Liver (tissue), 9 donors: Measurements from ENCODE around the gene CDH22. TPM values are rescaled to one million over a fixed set of nuclear protein-coding genes. Genes with fewer than 3 reads are reported as not detected.

Experiments used
- DNase-seq: peaks from one replicate; pipeline ENCODE4 v3.0.0-alpha.2; 2017; ENCODE audit warnings: low spot score
- H3K27ac ChIP-seq, 2 donors: one replicate each; pipeline ENCODE4 v1.7.0; 2013; ENCODE audit warnings: inconsistent platforms in 2 of 2, low read length in 2 of 2, control low read depth in 1 of 2, low read depth in 1 of 2, mild to moderate bottlenecking in 1 of 2
- H3K27me3 ChIP-seq, 4 donors: one replicate each; pipeline versions ENCODE4 v1.6.1 to v1.7.0; 2013; ENCODE audit warnings: low read length in 3 of 4, inconsistent platforms in 1 of 4, mild to moderate bottlenecking in 1 of 4, moderate library complexity in 1 of 4; ENCODE audit not compliant: control insufficient read depth in 4 of 4, insufficient read depth in 4 of 4
- H3K36me3 ChIP-seq, 4 donors: one replicate each; pipeline versions ENCODE4 v1.6.1 to v1.7.0; 2013; ENCODE audit warnings: low read length in 3 of 4, mild to moderate bottlenecking in 3 of 4, low read depth in 1 of 4, moderate library complexity in 1 of 4; ENCODE audit not compliant: control insufficient read depth in 4 of 4, insufficient read depth in 3 of 4
- H3K4me1 ChIP-seq, 4 donors: one replicate each; pipeline versions ENCODE4 v1.6.1 to v1.7.0; 2013; ENCODE audit warnings: low read length in 3 of 4, mild to moderate bottlenecking in 3 of 4, moderate library complexity in 1 of 4; ENCODE audit not compliant: control insufficient read depth in 4 of 4, insufficient read depth in 4 of 4
- H3K4me3 ChIP-seq, 3 donors: one replicate each; pipeline versions ENCODE4 v1.6.1 to v1.7.0; 2013; ENCODE audit warnings: low read length in 3 of 3, control low read depth in 1 of 3, low read depth in 1 of 3, mild to moderate bottlenecking in 1 of 3
- H3K9ac ChIP-seq, 2 donors: one replicate each; pipeline ENCODE4 v1.7.0; 2013; ENCODE audit warnings: low read length in 2 of 2, mild to moderate bottlenecking in 2 of 2, moderate library complexity in 2 of 2, control low read depth in 1 of 2, low read depth in 1 of 2
- H3K9me3 ChIP-seq, 4 donors: one replicate each; pipeline versions ENCODE4 v1.6.1 to v1.7.0; 2013; ENCODE audit warnings: low read length in 3 of 4; ENCODE audit not compliant: control insufficient read depth in 4 of 4
- ATF3 ChIP-seq: IDR thresholded peaks from 2 replicates; pipeline ENCODE4 v1.6.1; 2016; ENCODE audit warnings: antibody characterized with exemption
- CTCF ChIP-seq: fragments of 150-350 bp; IDR thresholded peaks from 2 replicates; pipeline ENCODE4 v1.5.1; 2017; ENCODE audit warnings: improper control_type of control experiment, low read depth, low read length; ENCODE audit not compliant: missing input control
- EGR1 ChIP-seq, 2 donors: IDR thresholded peaks; 2 replicates each; pipeline ENCODE4 v1.6.1; 2016 to 2018; ENCODE audit warnings: antibody characterized with exemption in 2 of 2, low read depth in 2 of 2
- FOXA1 ChIP-seq: IDR thresholded peaks from 2 replicates; pipeline ENCODE4 v1.6.1; 2016; ENCODE audit warnings: antibody characterized with exemption
- FOXA2 ChIP-seq: IDR thresholded peaks from 2 replicates; pipeline ENCODE4 v1.6.1; 2016; ENCODE audit warnings: antibody characterized with exemption
- GABPA ChIP-seq, 2 donors: IDR thresholded peaks in 1 of 2; conservative IDR thresholded peaks in 1 of 2; 2 replicates each; pipeline ENCODE4 v1.6.1; 2016; ENCODE audit warnings: antibody characterized with exemption in 2 of 2, mild to moderate bottlenecking in 1 of 2, moderate library complexity in 1 of 2
- HNF4A ChIP-seq, 2 donors: conservative IDR thresholded peaks; 2 replicates each; pipeline ENCODE4 v1.6.1; 2016; ENCODE audit warnings: antibody characterized with exemption in 2 of 2, mild to moderate bottlenecking in 2 of 2
- HNF4G ChIP-seq: IDR thresholded peaks from 2 replicates; pipeline ENCODE4 v1.6.1; 2016; ENCODE audit warnings: antibody characterized with exemption
- JUND ChIP-seq, 2 donors: IDR thresholded peaks; 2 replicates each; pipeline ENCODE4 v1.6.1; 2016; ENCODE audit warnings: antibody characterized with exemption in 2 of 2
- NR2F2 ChIP-seq: IDR thresholded peaks from 2 replicates; pipeline ENCODE4 v1.6.1; 2016; ENCODE audit warnings: antibody characterized with exemption
- RAD21 ChIP-seq, 2 donors: IDR thresholded peaks; 2 replicates each; pipeline ENCODE4 v1.6.1; 2016; ENCODE audit warnings: antibody characterized with exemption in 2 of 2, mild to moderate bottlenecking in 2 of 2
- REST ChIP-seq: IDR thresholded peaks from 2 replicates; pipeline ENCODE4 v1.6.1; 2016; ENCODE audit warnings: antibody characterized with exemption, mild to moderate bottlenecking
- RXRA ChIP-seq, 2 donors: IDR thresholded peaks; 2 replicates each; pipeline ENCODE4 v1.6.1; 2017 to 2018; ENCODE audit warnings: antibody characterized with exemption in 2 of 2, mild to moderate bottlenecking in 1 of 2
- SP1 ChIP-seq: IDR thresholded peaks from 2 replicates; pipeline ENCODE4 v1.6.1; 2018; ENCODE audit warnings: antibody characterized with exemption, mild to moderate bottlenecking
- TAF1 ChIP-seq: conservative IDR thresholded peaks from 2 replicates; pipeline ENCODE4 v1.6.1; 2016; ENCODE audit warnings: antibody characterized with exemption, mild to moderate bottlenecking
- YY1 ChIP-seq: IDR thresholded peaks from 2 replicates; pipeline ENCODE4 v1.6.1; 2016; ENCODE audit warnings: antibody characterized with exemption, mild to moderate bottlenecking
- ZBTB33 ChIP-seq: IDR thresholded peaks from 2 replicates; pipeline ENCODE4 v1.6.1; 2016; ENCODE audit warnings: antibody characterized with exemption
- WGBS: extraction: QIAGEN DNeasy Blood & Tissue Kit; methylation state at CpG from one replicate; pipeline ENCODE4 v1.1.7; 2013; 5-methylcytosine and 5-hydroxymethylcytosine counted together
- polyA plus RNA-seq, 2 donors: library from polyadenylated mRNA; stranded (reverse) in 1 of 2; unstranded in 1 of 2; fragments of 200-250 nt in 1 of 2; fragments of >200 nt in 1 of 2; fragmentation: Nextera tagmentation in 1 of 2; extraction: Ambion mirVana in 1 of 2; gene quantifications; one replicate each; pipeline versions ENCODE4 v1.2.1 to v1.2.3, GENCODE V29; 2013 to 2015
- total RNA-seq, 2 donors: library from RNA; depleted of rRNA; stranded (reverse); fragments of >200 nt; gene quantifications; one replicate each; pipeline ENCODE4 v1.2.3, GENCODE V29; 2014
- TF ChIP-seq, protein P1 (sequence below): IDR thresholded peaks from 2 replicates; pipeline ENCODE4 v1.6.1; 2016; ENCODE audit warnings: antibody characterized with exemption
- donor health status: healthy.
- donor health status: healthy.
- donor health status: healthy.
- donor health status: healthy.
- donor health status: healthy.

The CDH22 gene
- total and polyA plus RNA-seq, 4 donors: 0.02 TPM; not detected in 3

DNA sequence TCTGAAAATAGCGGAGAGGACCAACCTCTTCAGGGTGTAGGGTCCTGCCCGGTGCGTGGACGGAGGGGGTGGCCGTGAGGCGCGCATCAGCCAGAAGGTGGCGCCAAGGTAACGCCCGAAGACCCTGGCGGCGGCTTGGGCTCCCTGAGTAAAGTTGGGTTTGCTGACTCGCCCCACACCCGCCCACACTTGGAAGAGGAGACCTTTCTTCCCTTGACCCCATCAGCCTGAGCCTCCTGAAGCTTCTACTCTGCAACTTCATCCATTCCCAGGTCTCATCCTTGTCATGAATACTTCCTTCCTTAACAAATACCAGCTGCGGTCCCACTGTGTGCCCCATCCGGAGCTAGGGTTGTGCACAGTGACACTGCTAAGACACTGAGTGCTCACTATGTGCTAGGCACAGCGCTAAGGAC, 175.6 kb downstream of the CDH22 start:
- TF ChIP-seq ATF3 (no peak), RAD21 (IDR thresholded peaks at IDR 0.05) (peak; percentile 81 to 84), ZBTB33 (no peak), HNF4A (conservative IDR thresholded peaks at IDR 0.05) (no peak), HNF4G (no peak), FOXA2 (no peak), TAF1 (no peak), FOXA1 (no peak), NR2F2 (no peak), RXRA (IDR thresholded peaks at IDR 0.05) (no peak), CTCF (peak; percentile 66), SP1 (no peak), EGR1 (IDR thresholded peaks at IDR 0.05; ENCODE audit: low read depth in 2 of 2) (no peak)
- TF ChIP-seq, protein P1, sequence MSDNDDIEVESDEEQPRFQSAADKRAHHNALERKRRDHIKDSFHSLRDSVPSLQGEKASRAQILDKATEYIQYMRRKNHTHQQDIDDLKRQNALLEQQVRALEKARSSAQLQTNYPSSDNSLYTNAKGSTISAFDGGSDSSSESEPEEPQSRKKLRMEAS: no peak
- Histone ChIP-seq H3K4me1 (no peaks in the 10 kb centered on the region), H3K27me3 (no peaks in the 10 kb centered on the region), H3K9ac (no peak overlapping the region), H3K27ac (no peak overlapping the region), H3K9me3 (no peaks in the 10 kb centered on the region), H3K4me3 (no peak overlapping the region), H3K36me3 (no peaks in the 10 kb centered on the region)
- DNase-seq: peak; percentile 66
- WGBS: 14% methylated on average over 17 of the region's 17 CpGs

DNA sequence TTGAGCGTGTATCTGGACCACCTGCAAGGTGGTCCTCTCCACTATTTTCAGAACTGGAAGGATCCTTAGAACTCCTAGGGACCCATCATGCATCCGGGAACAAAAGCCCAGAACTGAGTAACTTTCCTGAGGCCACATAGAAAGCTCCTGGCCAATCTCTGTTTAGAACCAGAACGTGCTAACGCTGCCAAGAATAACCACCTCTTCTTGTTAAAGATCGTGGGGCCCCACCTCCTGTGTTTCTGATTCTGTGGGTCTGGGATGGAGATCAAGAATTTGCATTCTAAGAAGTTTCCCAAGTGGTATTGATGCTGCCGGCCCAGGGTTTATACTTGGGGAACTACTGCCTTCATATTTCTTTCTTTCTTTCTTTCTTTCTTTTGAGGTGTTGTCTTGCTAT, 176.9 kb downstream of the CDH22 start:
- WGBS: 46% methylated on average over 6 of the region's 6 CpGs

More for the DNA sequence above, 176.9 kb downstream of the CDH22 start:
- TF ChIP-seq ATF3 (no peak), EGR1 (IDR thresholded peaks at IDR 0.05; ENCODE audit: low read depth in 2 of 2) (no peak), JUND (IDR thresholded peaks at IDR 0.05) (no peak), TAF1 (no peak), HNF4A (conservative IDR thresholded peaks at IDR 0.05) (no peak), RXRA (IDR thresholded peaks at IDR 0.05) (no peak), SP1 (no peak), REST (no peak), HNF4G (no peak), GABPA (IDR thresholded peaks at IDR 0.05 in 1 of 2, conservative IDR thresholded peaks at IDR 0.05 in 1 of 2) (no peak), CTCF (no peak), FOXA2 (no peak), NR2F2 (no peak), ZBTB33 (no peak), RAD21 (IDR thresholded peaks at IDR 0.05) (no peak), YY1 (no peak), FOXA1 (no peak)
- TF ChIP-seq, protein P1: no peak
- H3K4me1 ChIP-seq: no peaks in the 10 kb centered on the region
- H3K4me3 ChIP-seq: no peak overlapping the region
- H3K27me3 ChIP-seq: no peaks in the 10 kb centered on the region
- H3K36me3 ChIP-seq: no peaks in the 10 kb centered on the region
- H3K27ac ChIP-seq: no peak overlapping the region
- H3K9me3 ChIP-seq: no peaks in the 10 kb centered on the region
- H3K9ac ChIP-seq: no peak overlapping the region
- DNase-seq: no peak
